ENCODE data around the gene TINAG. TPM values are rescaled to one million over a fixed set of nuclear protein-coding genes. Genes with fewer than 3 reads are reported as not detected.

Gene TINAG
- total and polyA plus RNA-seq, 2 of the 13 experiments (the other 11 are each of a cell fraction or from before 2014, with no cell fraction given): 0.08 to 0.15 TPM

- TF ChIP-seq HHEX (CRISPR knock-in tag; IDR thresholded peaks at IDR 0.05) (no peak), ARNTL (CRISPR knock-in tag; IDR thresholded peaks at IDR 0.05) (no peak), ZNF800 (CRISPR knock-in tag; IDR thresholded peaks at IDR 0.05) (no peak), ZNF703 (CRISPR knock-in tag; IDR thresholded peaks at IDR 0.05; ENCODE audit: borderline replicate concordance) (no peak), ZNF770 (CRISPR knock-in tag; IDR thresholded peaks at IDR 0.05) (no peak), BRCA1 (CRISPR knock-in tag; IDR thresholded peaks at IDR 0.05) (no peak), ZEB1 (IDR thresholded peaks at IDR 0.05; ENCODE audit: insufficient replicate concordance, low read depth) (no peak), ZNF414 (CRISPR knock-in tag; IDR thresholded peaks at IDR 0.05) (no peak), PCBP2 (optimal IDR thresholded peaks at IDR 0.05; ENCODE audit: low read depth, low read length, poor library complexity, severe bottlenecking) (no peak), ZSCAN5A (CRISPR knock-in tag; IDR thresholded peaks at IDR 0.05; ENCODE audit: borderline replicate concordance) (no peak), SP4 (CRISPR knock-in tag; IDR thresholded peaks at IDR 0.05) (no peak), HDAC1 (CRISPR knock-in tag; IDR thresholded peaks at IDR 0.05) (no peak), ATF7 (IDR thresholded peaks at IDR 0.05) (no peak), ATF7 (CRISPR knock-in tag; IDR thresholded peaks at IDR 0.05) (no peak), PAXIP1 (CRISPR knock-in tag; conservative IDR thresholded peaks at IDR 0.05) (peak; percentile 66), GFI1 (CRISPR knock-in tag; IDR thresholded peaks at IDR 0.05; ENCODE audit: borderline replicate concordance) (no peak), NR0B2 (CRISPR knock-in tag; IDR thresholded peaks at IDR 0.05) (no peak), ATF3 (CRISPR knock-in tag; IDR thresholded peaks at IDR 0.05) (no peak), SMYD3 (CRISPR knock-in tag; IDR thresholded peaks at IDR 0.05) (no peak), ZBTB1 (CRISPR knock-in tag; IDR thresholded peaks at IDR 0.05; ENCODE audit: borderline replicate concordance) (no peak)
Observed at GRCh38 chr6:54307439-54307910, 766 bp upstream of the TINAG start (continued).
